ENCODE results near the gene SLC35A3. TPM values are rescaled to one million over a fixed set of nuclear protein-coding genes. Genes with fewer than 3 reads are reported as not detected.

SLC35A3 gene
- total and polyA plus RNA-seq, 4 donors: 10.8 to 53.8 (median 29.6) TPM

GRCh38 chr1:100065183-100065968 is 95.6 kb downstream of the SLC35A3 start:
- ATAC-seq (ENCODE audit: insufficient read depth, low FRiP score): no peak
- no peak overlapping the region for H3K27ac ChIP-seq (ENCODE audit: low read depth in 1 of 2, low read length in 1 of 2)
- H3K27me3 ChIP-seq (ENCODE audit: control insufficient read depth in 3 of 3, insufficient read depth in 3 of 3, low read length in 2 of 3): no peaks in the 10 kb centered on the region
- DNase-seq: no peak
- peaks cover 21 to 41% (median 32%) of the 10 kb centered on the region in 4 donors for H3K36me3 ChIP-seq (ENCODE audit: control insufficient read depth in 4 of 4, insufficient read depth in 4 of 4, low read length in 4 of 4)
- peaks cover 0 to 10% (median 0%) of the 10 kb centered on the region in 5 donors for H3K4me1 ChIP-seq (ENCODE audit: control insufficient read depth in 5 of 5, insufficient read depth in 5 of 5, low read length in 5 of 5)
- H3K9me3 ChIP-seq (ENCODE audit: control insufficient read depth in 4 of 4, insufficient read depth in 3 of 4, low read length in 3 of 4): no peaks in the 10 kb centered on the region
- TF ChIP-seq CTCF (IDR thresholded peaks at IDR 0.05; ENCODE audit: control extremely low read depth, extremely low read depth): no peak
- no peak overlapping the region for H3K9ac ChIP-seq (ENCODE audit: insufficient read depth in 1 of 2, low read length in 2 of 2)
- 71 to 78% methylated on average over 1 of the region's 1 CpG for WGBS, 2 donors
- H3K4me3 ChIP-seq: no peak overlapping the region

- no peak for ATAC-seq (ENCODE audit: insufficient read depth, low FRiP score)
- Histone ChIP-seq H3K27ac (ENCODE audit: low read depth in 1 of 2, low read length in 1 of 2) (no peak overlapping the region), H3K9me3 (ENCODE audit: control insufficient read depth in 4 of 4, insufficient read depth in 3 of 4, low read length in 3 of 4) (no peaks in the 10 kb centered on the region), H3K27me3 (ENCODE audit: control insufficient read depth in 3 of 3, insufficient read depth in 3 of 3, low read length in 2 of 3) (no peaks in the 10 kb centered on the region), H3K4me3 (no peak overlapping the region), H3K4me1 (ENCODE audit: control insufficient read depth in 5 of 5, insufficient read depth in 5 of 5, low read length in 5 of 5) (peaks cover 0 to 8% (median 0%) of the 10 kb centered on the region in 5 donors), H3K9ac (ENCODE audit: insufficient read depth in 1 of 2, low read length in 2 of 2) (no peak overlapping the region), H3K36me3 (ENCODE audit: control insufficient read depth in 4 of 4, insufficient read depth in 4 of 4, low read length in 4 of 4) (peaks cover 20 to 45% (median 30%) of the 10 kb centered on the region in 4 donors)
- TF ChIP-seq CTCF (IDR thresholded peaks at IDR 0.05; ENCODE audit: control extremely low read depth, extremely low read depth): no peak
- WGBS, 2 donors: 90 to 93% methylated on average over 2 of the region's 2 CpGs
- DNase-seq: no peak
These were observed 96.1 kb downstream of the SLC35A3 start for GRCh38 chr1:100065969-100066227.

GRCh38 chr1:100070201-100070939 is 100.6 kb downstream of the SLC35A3 start:
- Histone ChIP-seq H3K27ac (ENCODE audit: low read depth in 1 of 2, low read length in 1 of 2) (no peak overlapping the region), H3K4me3 (no peak overlapping the region), H3K9me3 (ENCODE audit: control insufficient read depth in 4 of 4, insufficient read depth in 3 of 4, low read length in 3 of 4) (no peaks in the 10 kb centered on the region), H3K9ac (ENCODE audit: insufficient read depth in 1 of 2, low read length in 2 of 2) (no peak overlapping the region), H3K36me3 (ENCODE audit: control insufficient read depth in 4 of 4, insufficient read depth in 4 of 4, low read length in 4 of 4) (peaks cover 24 to 46% (median 37%) of the 10 kb centered on the region in 4 donors), H3K4me1 (ENCODE audit: control insufficient read depth in 5 of 5, insufficient read depth in 5 of 5, low read length in 5 of 5) (peaks cover 0 to 1% (median 0%) of the 10 kb centered on the region in 5 donors), H3K27me3 (ENCODE audit: control insufficient read depth in 3 of 3, insufficient read depth in 3 of 3, low read length in 2 of 3) (no peaks in the 10 kb centered on the region)
- no peak for TF ChIP-seq CTCF (IDR thresholded peaks at IDR 0.05; ENCODE audit: control extremely low read depth, extremely low read depth)
- WGBS, 2 donors: 96 to 98% methylated on average over 5 of the region's 5 CpGs
- DNase-seq (no peak), ATAC-seq (ENCODE audit: insufficient read depth, low FRiP score) (no peak)

Measured in lung (tissue), 12 donors.